NCI-H510A treated with DMSO at 0.1 percent for 48 hours (cell line): ENCODE results near the gene ENOSF1.
A peak's percentile ranks its signal among the peaks of the same experiment; 100 is the strongest.
"Not testable (repeated sequence)": the region's sequence is repeated elsewhere in the genome, so short reads cannot be mapped to it uniquely, and the experiment has no call there.

ENCODE experiments used
- DNase-seq: peaks from one replicate; lab custom pipeline; 2025; lab: John Stamatoyannopoulos, UW

Gene ENOSF1

DNA sequence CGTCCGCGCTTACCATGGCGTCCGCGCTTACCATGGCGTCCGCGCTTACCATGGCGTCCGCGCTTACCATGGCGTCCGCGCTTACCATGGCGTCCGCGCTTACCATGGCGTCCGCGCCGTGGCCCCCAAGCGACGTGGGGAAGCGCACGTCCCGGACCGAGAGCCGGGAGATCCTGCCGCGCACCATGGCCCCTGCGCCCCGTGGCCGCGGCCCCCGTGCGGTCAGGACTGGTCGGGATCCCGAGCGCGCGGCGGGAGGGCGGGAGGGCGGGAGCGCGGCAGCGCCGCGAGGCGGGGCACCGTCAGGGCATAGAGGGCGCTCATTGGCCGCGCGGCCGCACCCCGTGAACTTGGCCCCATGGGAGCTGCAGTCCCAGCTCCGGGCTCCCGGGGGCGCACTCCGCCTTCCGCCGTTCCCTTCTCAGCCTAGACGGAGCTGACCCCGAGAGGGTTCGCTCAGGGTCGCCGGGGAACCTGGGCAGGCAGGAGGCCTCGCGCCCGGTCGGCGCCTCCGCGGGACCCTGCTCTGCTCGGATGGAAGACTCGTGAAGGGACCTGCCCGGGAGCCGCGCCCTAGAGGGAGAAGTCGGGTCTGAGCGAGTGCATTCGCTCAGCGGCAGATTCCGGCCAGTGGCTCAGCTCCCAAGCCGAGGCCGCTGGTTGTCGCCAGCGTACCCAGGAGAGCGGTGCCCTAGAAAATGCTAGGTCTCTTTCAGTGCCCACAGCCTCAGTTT, at the start of gene ENOSF1:
TSS of gene ENOSF1 (minus strand) at position 230 of the 734 bp plus-strand sequence. CDS start at position 187, 43 bp downstream.
- DNase-seq = peak; percentile 75

DNA sequence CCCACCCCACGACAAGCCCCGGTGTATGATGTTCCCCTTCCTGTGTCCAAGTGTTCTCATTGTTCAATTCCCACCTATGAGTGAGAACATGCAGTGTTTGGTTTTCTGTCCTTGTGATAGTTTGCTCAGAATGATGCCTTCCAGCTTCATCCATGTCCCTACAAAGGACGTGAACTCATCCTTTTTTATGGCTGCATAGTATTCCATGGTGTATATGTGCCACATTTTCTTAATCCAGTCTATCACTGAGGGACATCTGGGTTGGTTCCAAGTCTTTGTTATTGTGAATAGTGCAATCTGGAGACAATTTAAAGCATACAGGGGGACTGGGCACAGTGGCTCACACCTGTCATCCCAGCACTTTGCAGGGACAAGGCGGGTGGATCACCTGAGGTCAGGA, 47.4 kb upstream of the ENOSF1 start:
- DNase-seq = not testable (repeated sequence)

GRCh38 chr18:755506-755905, 43.1 kb upstream of the ENOSF1 start:
- no peak for DNase-seq

DNA sequence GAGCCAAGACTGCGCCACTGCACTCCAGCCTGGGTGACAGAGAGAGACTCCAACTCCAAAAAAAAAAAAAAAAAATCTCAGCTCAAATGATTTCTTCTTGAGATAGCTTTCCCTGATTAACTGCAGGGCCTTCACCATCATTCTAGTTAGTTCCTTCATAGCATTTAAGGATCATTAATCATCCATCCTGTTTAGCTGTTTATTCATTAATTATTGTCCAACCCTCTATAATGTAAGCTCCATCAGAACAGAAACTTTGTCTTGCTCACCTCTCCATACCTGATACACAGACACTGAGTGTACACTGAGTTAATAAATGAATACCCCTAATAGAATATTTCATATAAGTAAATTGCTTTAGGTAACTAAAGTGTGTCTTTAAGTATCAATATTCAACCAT, 42.2 kb upstream of the ENOSF1 start:
- no peak for DNase-seq

- no peak for DNase-seq
These were observed 38.0 kb upstream of the ENOSF1 start for GRCh38 chr18:750456-750855.

DNA sequence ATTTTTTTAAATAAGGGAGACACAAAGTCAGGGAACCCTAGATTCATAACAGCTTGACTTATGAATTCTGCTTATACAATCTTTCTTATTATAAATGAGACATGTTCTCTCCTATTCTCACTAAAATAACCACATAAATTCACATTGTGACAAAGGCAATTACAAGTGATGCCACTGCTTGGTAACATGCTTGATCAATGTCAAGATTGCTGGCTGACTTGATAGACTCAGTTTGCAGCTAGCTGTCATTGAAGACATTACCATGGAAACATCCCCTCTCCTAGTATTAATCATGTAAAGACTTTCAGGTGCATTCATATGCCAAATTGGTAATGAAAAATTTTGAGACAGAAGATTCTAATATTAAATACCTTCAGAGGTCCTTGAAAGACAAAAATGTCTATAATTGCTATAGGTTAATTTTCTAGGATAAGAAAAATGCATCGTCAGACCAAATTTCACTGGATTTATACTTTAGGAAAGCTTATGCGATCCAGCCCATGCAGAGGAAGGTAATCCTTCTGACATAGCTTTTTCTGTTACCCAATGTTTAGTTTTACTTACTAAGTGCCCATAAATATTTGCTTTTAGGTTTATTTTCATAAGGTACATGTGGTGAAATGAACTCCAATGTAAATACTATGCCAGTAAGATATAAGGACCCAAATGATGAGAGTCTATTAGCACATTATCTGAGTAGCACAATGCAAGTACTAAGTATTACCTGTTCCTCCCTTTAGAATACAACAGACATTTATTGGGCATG, 32.6 kb upstream of the ENOSF1 start:
- DNase-seq = no peak

- peak; percentile 45 for DNase-seq
These were observed 29.6 kb upstream of the ENOSF1 start for GRCh38 chr18:741931-742512.

GRCh38 chr18:732371-732770, 19.9 kb upstream of the ENOSF1 start:
- no peak for DNase-seq

DNA sequence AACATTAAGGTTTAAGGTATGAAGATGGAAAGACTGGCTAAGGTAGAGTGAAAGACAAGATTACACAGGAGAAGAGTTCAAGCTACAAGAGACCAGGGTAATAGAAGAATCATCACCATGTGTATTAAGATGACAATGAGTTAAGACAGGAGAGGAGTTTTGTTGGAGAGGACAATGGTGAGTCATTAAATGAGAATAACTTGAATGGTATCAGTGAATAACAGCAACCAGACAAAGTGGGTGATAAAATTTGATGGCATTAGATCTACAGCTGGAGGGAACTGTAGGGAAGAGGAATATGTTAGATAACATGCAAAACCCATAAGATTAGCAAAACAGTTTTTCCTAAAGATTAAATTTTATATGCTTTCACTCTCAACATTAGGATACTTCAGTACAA, 18.8 kb upstream of the ENOSF1 start:
- no peak for DNase-seq

DNA sequence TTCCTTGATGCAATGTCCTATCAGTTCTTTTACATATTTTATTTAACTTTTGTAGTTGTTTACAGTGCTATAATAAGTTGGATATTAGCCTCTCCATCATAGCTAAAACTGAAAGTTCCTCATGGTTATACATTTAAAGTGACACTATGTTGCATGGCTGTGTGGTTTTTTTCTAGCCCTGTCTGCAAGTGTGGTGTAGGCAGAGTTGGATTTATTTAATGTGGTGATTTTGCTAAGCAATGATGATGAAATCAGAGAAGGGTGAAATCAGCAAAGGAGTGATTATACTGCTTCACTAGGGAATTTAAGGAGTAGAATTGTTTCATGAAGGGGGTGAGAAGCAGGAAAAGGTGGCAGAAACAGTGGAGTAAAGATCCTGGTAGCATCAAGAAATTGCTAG, 18.3 kb upstream of the ENOSF1 start:
- no peak for DNase-seq

DNA sequence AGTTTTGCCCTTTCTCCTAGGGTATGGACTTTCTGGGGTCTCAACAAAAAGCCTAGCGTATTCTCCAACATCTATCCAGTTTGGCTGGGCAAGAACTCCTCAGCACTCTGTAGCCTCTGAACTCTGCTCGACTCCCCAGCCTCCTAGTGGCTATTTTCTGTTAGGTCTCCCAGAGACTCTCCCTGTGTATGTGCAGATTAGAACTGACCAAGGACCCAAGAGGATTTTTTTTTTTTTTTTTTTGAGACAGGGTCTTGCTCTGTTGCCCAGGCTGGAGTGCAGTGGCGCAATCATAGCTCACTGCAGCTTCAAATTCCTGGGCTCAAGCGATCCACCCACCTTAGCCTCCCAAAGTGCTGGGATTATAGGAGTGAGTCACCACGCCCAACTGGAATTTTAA, 17.7 kb upstream of the ENOSF1 start:
- not testable (repeated sequence) for DNase-seq

DNA sequence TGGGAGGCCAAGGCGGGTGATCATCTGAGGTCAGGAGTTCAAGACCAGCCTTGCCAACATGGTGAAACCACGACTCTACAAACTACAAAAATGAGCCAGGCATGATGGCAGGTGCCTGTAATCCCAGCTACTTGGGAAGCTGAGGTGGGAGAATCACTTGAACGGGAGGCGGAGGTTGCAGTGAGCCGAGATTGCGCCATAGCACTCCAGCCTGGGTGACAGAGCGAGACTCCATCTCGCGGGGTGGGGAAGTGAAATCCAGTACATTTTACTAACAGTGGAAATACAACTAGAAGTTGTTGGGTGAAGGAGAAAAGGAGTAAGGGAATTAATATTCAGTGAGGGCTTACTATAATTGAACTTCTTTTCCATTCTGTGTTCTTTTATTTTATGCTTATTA, 13.2 kb upstream of the ENOSF1 start:
- DNase-seq = no peak

DNA sequence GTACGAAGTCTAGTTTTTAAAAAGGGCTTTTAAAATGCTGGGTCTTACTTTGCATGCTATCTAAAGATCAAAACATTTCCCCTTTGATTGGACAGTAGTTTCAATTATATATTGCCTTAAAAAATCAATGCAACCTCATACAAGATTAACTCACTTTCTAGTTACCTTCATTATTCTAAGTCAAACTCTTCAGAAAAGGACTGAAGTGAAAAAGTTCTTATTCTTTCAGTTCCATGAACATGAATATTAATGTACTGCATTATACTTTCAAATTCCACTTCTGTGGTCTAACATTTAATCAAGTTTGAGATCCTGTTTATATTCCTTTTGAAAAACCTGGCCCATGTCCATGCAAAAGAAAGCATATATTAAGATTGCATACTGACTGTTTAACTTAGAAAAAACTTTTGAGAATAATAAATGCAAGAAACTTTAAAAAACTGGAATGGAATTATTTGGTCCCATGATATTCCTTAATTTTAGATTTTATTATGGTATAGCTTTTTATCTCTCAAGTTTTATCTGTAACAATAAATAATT, 11.2 kb upstream of the ENOSF1 start:
- no peak for DNase-seq

GRCh38 chr18:717003-717402, 4.6 kb upstream of the ENOSF1 start:
- no peak for DNase-seq

GRCh38 chr18:715626-716025, 3.2 kb upstream of the ENOSF1 start:
- no peak for DNase-seq

GRCh38 chr18:713135-713490, 683 bp upstream of the ENOSF1 start:
- DNase-seq = no peak

DNA sequence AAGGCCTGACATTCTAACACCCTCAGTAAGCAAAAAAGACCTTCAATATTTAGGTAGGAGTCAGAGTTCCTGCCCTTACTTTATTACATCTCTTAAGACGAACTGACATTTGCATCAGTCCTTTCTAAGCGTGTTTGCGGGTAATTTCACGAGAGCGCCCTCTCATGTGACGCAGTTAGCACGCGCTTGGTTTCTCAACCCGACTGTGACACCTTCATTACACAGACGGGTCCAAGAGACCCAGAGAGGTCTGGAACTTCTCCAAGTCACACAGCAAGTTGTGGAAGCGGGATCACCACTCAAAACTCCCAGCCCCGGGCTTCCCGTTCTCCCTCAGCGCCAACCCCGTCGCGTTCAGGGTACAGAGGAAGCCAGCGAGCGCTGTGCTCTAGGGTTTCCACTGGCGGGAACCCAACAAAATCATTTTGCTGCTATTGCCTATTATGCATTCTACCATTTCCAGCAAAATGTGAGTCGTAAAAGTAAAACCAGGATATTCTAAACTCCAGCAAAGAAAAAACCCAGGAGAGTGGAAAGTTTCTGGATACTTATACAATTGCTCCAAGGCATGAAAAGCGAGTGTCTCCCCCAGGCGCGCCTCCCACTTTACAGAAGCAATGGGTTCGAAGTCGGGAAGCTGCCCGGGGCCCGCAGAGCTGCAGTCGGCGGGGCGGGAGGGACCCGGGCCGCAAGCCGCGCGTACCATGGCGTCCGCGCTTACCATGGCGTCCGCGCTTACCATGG, 601 bp downstream of the ENOSF1 start:
- DNase-seq = peak; percentile 52

GRCh38 chr18:711310-711656, 1.1 kb downstream of the ENOSF1 start:
- DNase-seq = no peak

DNA sequence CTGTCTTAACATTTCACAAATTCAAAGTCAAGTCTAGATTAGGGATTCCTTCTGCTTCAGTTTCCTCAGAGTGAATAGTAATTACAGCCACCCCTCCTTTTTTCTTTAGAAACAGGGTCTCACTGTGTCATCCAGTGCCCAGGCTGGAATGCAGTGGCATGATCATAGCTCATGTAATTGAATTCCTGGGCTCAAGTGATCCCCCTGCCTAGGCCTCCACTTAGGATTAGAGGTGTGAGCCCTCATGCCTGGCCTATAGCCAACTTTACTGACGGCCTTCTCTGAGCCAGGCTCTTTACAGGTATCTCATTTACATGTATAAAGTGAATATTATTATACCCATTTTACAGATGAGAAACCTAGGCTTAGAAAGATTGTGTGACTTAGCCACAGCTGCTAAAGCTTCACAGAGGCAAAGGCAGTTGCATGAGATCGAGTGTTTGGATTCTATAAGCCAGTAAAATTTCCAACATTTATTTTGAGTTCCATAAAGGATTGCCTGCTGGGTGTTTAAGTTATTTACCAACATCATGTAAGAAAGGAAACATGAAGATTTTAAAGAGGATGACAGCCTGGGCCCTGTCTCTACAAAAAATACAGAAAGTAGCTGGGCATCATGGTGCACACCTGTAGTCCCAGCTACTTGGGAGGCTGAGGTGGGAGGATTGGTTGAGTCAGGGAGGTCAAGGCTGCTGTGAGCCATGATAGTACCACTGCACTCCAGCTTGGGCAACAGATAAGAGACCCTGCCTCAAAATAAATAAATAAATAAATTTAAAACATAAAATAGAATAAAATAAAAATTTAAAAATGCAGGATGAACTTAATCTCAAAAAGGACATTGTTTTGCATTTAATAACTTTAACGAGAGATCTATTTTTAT, 1.8 kb downstream of the ENOSF1 start:
- peak; percentile 6 for DNase-seq

GRCh38 chr18:709771-710170, 2.7 kb downstream of the ENOSF1 start:
- no peak for DNase-seq

DNA sequence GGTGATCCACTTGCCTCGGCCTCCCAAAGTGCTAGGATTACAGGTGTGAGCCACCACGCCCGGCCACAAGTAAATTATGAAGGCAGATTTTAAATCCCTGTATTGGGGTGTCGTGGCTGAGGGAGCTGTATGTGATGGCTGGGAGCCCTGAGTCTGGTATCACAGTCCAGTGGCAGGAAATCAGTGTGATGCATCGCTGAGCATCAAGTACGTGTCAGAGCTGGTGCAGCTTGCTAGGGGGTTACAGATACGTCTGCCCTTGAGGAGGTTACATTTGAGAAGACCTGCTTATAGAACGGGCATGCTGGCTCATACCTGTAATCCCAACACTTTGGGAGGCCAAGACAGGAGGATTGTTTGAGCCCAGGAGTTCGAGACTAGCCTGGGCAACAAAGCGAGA, 4.3 kb downstream of the ENOSF1 start:
- no peak for DNase-seq
